ENCODE data around the gene CD9.

DNA sequence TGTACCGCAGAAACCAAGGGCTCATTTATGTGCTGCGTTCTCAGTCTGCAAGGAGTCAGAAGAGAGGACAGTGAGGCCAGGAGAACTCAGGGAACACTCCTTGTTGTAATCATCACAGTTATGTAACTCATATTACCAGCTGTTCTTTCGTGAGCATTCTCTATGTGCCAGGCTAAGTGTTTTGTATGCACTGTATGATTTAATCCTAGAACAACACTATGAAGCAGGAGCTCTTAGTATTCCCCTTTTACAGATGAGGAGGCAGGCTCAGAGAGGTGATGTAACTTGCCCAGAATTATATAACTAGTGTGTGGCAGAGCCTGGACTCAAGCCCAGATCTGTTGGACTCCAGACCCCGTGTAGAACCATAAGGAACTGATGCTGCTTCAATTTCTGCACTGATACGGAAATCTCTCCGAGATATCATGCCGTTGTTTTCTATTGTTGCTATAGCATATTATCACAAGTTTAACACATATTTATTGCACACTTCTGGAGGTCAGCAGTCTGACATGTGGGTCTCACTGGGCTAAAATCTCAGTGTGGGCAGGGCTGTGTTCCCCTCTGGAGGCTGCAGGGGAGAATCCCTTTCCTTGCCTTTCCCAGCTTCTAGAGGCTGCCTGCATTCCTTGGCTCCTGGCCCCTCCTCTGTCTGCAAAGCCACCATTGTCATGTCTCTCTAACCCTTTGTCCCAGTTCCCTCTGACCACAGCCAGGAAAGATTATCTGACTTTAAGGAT lies 16.3 kb upstream of the CD9 start:
- TF ChIP-seq MAFK (IDR thresholded peaks at IDR 0.05; ENCODE audit: low read depth, low read length), result no peak
- no peak for TF ChIP-seq EZH2 (IDR thresholded peaks at IDR 0.05; ENCODE audit: low read depth, low read length, severe bottlenecking)
- TF ChIP-seq RAD21 (IDR thresholded peaks at IDR 0.05 in 1 of 2, conservative IDR thresholded peaks at IDR 0.05 in 1 of 2; ENCODE audit: low read depth in 2 of 2, low read length in 2 of 2), result no peak
- TF ChIP-seq CTCF (IDR thresholded peaks at IDR 0.05; ENCODE audit: control extremely low read depth in 1 of 3, insufficient read depth in 1 of 3, low read depth in 1 of 3, low read length in 3 of 3), result no peak
- TF ChIP-seq TCF12 (IDR thresholded peaks at IDR 0.05; ENCODE audit: low read depth, low read length), result no peak
- TF ChIP-seq TBP (IDR thresholded peaks at IDR 0.05; ENCODE audit: low read depth, low read length), result no peak
- no peak for TF ChIP-seq JUN (IDR thresholded peaks at IDR 0.05; ENCODE audit: low read depth, low read length)
- no peak for TF ChIP-seq HDAC2 (IDR thresholded peaks at IDR 0.05; ENCODE audit: borderline replicate concordance in 1 of 2, low read depth in 2 of 2, low read length in 2 of 2)
- no peak for TF ChIP-seq PHF8 (conservative IDR thresholded peaks at IDR 0.05; ENCODE audit: low read depth, low read length)
- TF ChIP-seq SUZ12 (IDR thresholded peaks at IDR 0.05; ENCODE audit: low read length), result no peak
- no peak for TF ChIP-seq POLR2A (IDR thresholded peaks at IDR 0.05; ENCODE audit: control extremely low read depth in 1 of 2, low read depth in 2 of 2, low read length in 2 of 2)
- TF ChIP-seq HDAC6 (IDR thresholded peaks at IDR 0.05; ENCODE audit: low read depth, low read length), result no peak

Measured in H1 (cell line).